Measurements from ENCODE around the gene CAMSAP3.

CAMSAP3 gene

GRCh38 chr19:7657131-7657751 lies 61.6 kb downstream of the CAMSAP3 start:
- Histone ChIP-seq H3K9me3 (ENCODE audit: control insufficient read depth in 2 of 2, low read length in 2 of 2) (no peaks in the 10 kb centered on the region), H3K9ac (ENCODE audit: low read length in 2 of 2) (no peak overlapping the region)

GRCh38 chr19:7658219-7658686 lies 62.6 kb downstream of the CAMSAP3 start:
- Histone ChIP-seq H3K27ac (ENCODE audit: low read length) (no peak overlapping the region), H3K9ac (ENCODE audit: low read length in 2 of 2) (no peak overlapping the region), H3K4me3 (ENCODE audit: low read length in 2 of 2) (no peak overlapping the region), H3K4me1 (ENCODE audit: control insufficient read depth, insufficient read depth, low read length) (no peaks in the 10 kb centered on the region), H3K9me3 (ENCODE audit: control insufficient read depth in 2 of 2, low read length in 2 of 2) (no peaks in the 10 kb centered on the region), H3K36me3 (ENCODE audit: control insufficient read depth in 2 of 2, insufficient read depth in 2 of 2, low read length in 2 of 2) (no peaks in the 10 kb centered on the region), H3K27me3 (ENCODE audit: control insufficient read depth in 1 of 2, insufficient read depth in 2 of 2, low read length in 2 of 2) (no peaks in the 10 kb centered on the region)

More at GRCh38 chr19:7657131-7657751, 61.6 kb downstream of the CAMSAP3 start:
- peaks cover 0 to 1% of the 10 kb centered on the region in 2 donors for H3K27me3 ChIP-seq (ENCODE audit: control insufficient read depth in 1 of 2, insufficient read depth in 2 of 2, low read length in 2 of 2)
- H3K4me1 ChIP-seq (ENCODE audit: control insufficient read depth, insufficient read depth, low read length): no peaks in the 10 kb centered on the region
- no peaks in the 10 kb centered on the region for H3K36me3 ChIP-seq (ENCODE audit: control insufficient read depth in 2 of 2, insufficient read depth in 2 of 2, low read length in 2 of 2)
- no peak overlapping the region for H3K4me3 ChIP-seq (ENCODE audit: low read length in 2 of 2)
- no peak overlapping the region for H3K27ac ChIP-seq (ENCODE audit: low read length)

DNA sequence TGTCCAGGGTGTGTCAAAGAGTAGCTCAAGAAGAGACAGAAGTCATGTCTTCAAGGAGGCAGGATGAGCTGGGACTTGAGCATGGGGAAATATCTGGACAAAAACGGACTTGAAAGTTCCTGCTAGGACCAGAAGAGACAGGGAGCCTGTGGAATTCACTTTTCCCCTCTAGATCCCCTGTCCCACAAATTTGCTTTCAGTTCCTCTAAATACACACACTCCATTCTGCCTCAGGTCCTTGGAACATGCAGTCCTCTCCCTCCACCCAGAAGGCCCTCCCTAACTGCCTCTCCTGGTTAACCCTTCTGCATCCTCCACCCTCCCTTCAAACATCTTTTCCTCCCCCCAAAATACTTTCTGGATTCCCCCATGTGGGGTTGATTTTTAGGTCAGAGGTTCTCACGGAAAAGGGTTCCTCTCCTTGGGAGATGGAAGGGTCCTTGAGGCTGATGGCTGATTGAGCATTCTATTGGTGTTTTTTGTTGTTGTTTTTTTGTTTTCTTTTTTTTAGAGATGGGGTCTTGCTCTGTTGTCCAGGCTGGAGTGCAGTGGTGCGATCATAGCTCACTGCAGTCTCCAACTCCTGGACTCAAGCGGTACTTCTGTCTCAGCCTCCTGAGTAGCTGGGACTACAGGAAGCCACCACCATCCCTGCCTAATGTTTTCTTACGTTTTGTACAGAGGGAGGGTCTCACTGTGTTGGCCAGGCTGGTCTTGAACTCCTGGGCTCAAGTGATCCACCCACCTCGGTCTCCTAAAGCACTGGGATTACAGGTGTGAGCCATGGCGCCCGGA lies 66.3 kb downstream of the CAMSAP3 start:
- H3K4me3 ChIP-seq (ENCODE audit: low read length in 2 of 2): no peak overlapping the region
- no peak overlapping the region for H3K27ac ChIP-seq (ENCODE audit: low read length)
- H3K9me3 ChIP-seq (ENCODE audit: control insufficient read depth in 2 of 2, low read length in 2 of 2): no peaks in the 10 kb centered on the region
- H3K36me3 ChIP-seq (ENCODE audit: control insufficient read depth in 2 of 2, insufficient read depth in 2 of 2, low read length in 2 of 2): no peaks in the 10 kb centered on the region
- H3K4me1 ChIP-seq (ENCODE audit: control insufficient read depth, insufficient read depth, low read length): no peaks in the 10 kb centered on the region
- H3K27me3 ChIP-seq (ENCODE audit: control insufficient read depth in 1 of 2, insufficient read depth in 2 of 2, low read length in 2 of 2): peaks cover 0 to 2% of the 10 kb centered on the region in 2 donors
- no peak overlapping the region for H3K9ac ChIP-seq (ENCODE audit: low read length in 2 of 2)

DNA sequence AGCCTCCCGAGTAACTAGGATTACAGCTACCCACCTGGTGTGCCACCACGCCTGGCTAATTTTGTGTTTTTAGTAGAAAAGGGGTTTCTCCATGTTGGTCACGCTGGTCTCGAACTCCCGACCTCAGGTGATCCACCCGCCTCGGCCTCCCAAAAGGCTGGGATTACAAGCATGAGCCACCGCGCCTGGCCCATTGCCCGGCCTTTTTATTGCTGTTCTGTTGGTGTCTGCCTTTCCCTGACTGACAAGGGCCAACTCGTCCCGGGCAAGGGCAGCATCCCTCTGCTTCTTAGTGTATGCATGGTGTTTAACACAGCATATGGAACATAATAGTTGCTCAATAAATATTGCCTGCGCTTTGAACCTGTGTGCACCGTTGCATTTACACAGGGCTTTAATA lies 67.0 kb downstream of the CAMSAP3 start:
- H3K9me3 ChIP-seq (ENCODE audit: control insufficient read depth in 2 of 2, low read length in 2 of 2): no peaks in the 10 kb centered on the region
- H3K4me1 ChIP-seq (ENCODE audit: control insufficient read depth, insufficient read depth, low read length): no peaks in the 10 kb centered on the region
- H3K27me3 ChIP-seq (ENCODE audit: control insufficient read depth in 1 of 2, insufficient read depth in 2 of 2, low read length in 2 of 2): peaks cover 0 to 2% of the 10 kb centered on the region in 2 donors
- H3K36me3 ChIP-seq (ENCODE audit: control insufficient read depth in 2 of 2, insufficient read depth in 2 of 2, low read length in 2 of 2): no peaks in the 10 kb centered on the region
- H3K9ac ChIP-seq (ENCODE audit: low read length in 2 of 2): no peak overlapping the region
- no peak overlapping the region for H3K4me3 ChIP-seq (ENCODE audit: low read length in 2 of 2)
- no peak overlapping the region for H3K27ac ChIP-seq (ENCODE audit: low read length)

- Histone ChIP-seq H3K27ac (ENCODE audit: low read length) (no peak overlapping the region), H3K4me1 (ENCODE audit: control insufficient read depth, insufficient read depth, low read length) (no peaks in the 10 kb centered on the region), H3K27me3 (ENCODE audit: control insufficient read depth in 1 of 2, insufficient read depth in 2 of 2, low read length in 2 of 2) (peaks cover 0 to 3% of the 10 kb centered on the region in 2 donors), H3K36me3 (ENCODE audit: control insufficient read depth in 2 of 2, insufficient read depth in 2 of 2, low read length in 2 of 2) (no peaks in the 10 kb centered on the region), H3K9me3 (ENCODE audit: control insufficient read depth in 2 of 2, low read length in 2 of 2) (no peaks in the 10 kb centered on the region), H3K4me3 (ENCODE audit: low read length in 2 of 2) (no peak overlapping the region), H3K9ac (ENCODE audit: low read length in 2 of 2) (no peak overlapping the region)
These were observed 68.0 kb downstream of the CAMSAP3 start for GRCh38 chr19:7663706-7664105.

- Histone ChIP-seq H3K9ac (ENCODE audit: low read length in 2 of 2) (no peak overlapping the region), H3K27me3 (ENCODE audit: control insufficient read depth in 1 of 2, insufficient read depth in 2 of 2, low read length in 2 of 2) (peaks cover 4 to 7% of the 10 kb centered on the region in 2 donors), H3K4me3 (ENCODE audit: low read length in 2 of 2) (no peak overlapping the region), H3K36me3 (ENCODE audit: control insufficient read depth in 2 of 2, insufficient read depth in 2 of 2, low read length in 2 of 2) (no peaks in the 10 kb centered on the region), H3K4me1 (ENCODE audit: control insufficient read depth, insufficient read depth, low read length) (peaks cover 2% of the 10 kb centered on the region), H3K9me3 (ENCODE audit: control insufficient read depth in 2 of 2, low read length in 2 of 2) (no peaks in the 10 kb centered on the region), H3K27ac (ENCODE audit: low read length) (no peak overlapping the region)
These were observed 69.4 kb downstream of the CAMSAP3 start for GRCh38 chr19:7665076-7665475.
